CD4-positive, alpha-beta T cell treated with Interleukin-2 at 100 ng/mL for 4 hours (primary cell): ENCODE data around the gene GPR17.

Experiments used
- DNase-seq: peaks from one replicate; pipeline ENCODE4 v3.0.0-alpha.2; 2020; ENCODE audit warnings: low spot score

GPR17 gene

GRCh38 chr2:127645395-127646291 lies at the start of gene GPR17:
GPR17 (plus strand) TSS chr2:127646153; CDS start chr2:127650736, 4,583 bp downstream.
- no peak for DNase-seq

- DNase-seq: no peak
Observed at GRCh38 chr2:127596311-127597045, 49.5 kb upstream of the GPR17 start.

- DNase-seq: no peak
Observed at GRCh38 chr2:127597046-127597983, 48.6 kb upstream of the GPR17 start.

GRCh38 chr2:127597984-127598380 lies 48.0 kb upstream of the GPR17 start:
- DNase-seq: no peak

- DNase-seq: no peak
Observed at GRCh38 chr2:127598711-127599110, 47.2 kb upstream of the GPR17 start.

GRCh38 chr2:127599211-127599610 lies 46.7 kb upstream of the GPR17 start:
- no peak for DNase-seq

- DNase-seq: no peak
Observed at GRCh38 chr2:127604986-127605385, 41.0 kb upstream of the GPR17 start.

- no peak for DNase-seq
Observed at GRCh38 chr2:127605691-127606263, 40.2 kb upstream of the GPR17 start.

- DNase-seq: no peak
Observed at GRCh38 chr2:127606625-127607398, 39.1 kb upstream of the GPR17 start.

GRCh38 chr2:127607399-127607908 lies 38.5 kb upstream of the GPR17 start:
- DNase-seq: no peak

GRCh38 chr2:127608061-127609030 lies 37.6 kb upstream of the GPR17 start:
- no peak for DNase-seq

- no peak for DNase-seq
Observed at GRCh38 chr2:127609031-127609751, 36.8 kb upstream of the GPR17 start.

- no peak for DNase-seq
Observed at GRCh38 chr2:127609818-127610217, 36.1 kb upstream of the GPR17 start.

GRCh38 chr2:127610561-127610960 lies 35.4 kb upstream of the GPR17 start:
- no peak for DNase-seq

- no peak for DNase-seq
Observed at GRCh38 chr2:127611076-127611925, 34.7 kb upstream of the GPR17 start.

GRCh38 chr2:127612111-127612822 lies 33.7 kb upstream of the GPR17 start:
- no peak for DNase-seq

GRCh38 chr2:127614246-127614645 lies 31.7 kb upstream of the GPR17 start:
- no peak for DNase-seq
